ENCODE measurements around the gene CYP2S1.

- TF ChIP-seq EZH2 (IDR thresholded peaks at IDR 0.05; ENCODE audit: insufficient read depth, poor library complexity, severe bottlenecking), result no peak
- no peak for TF ChIP-seq EZH2phosphoT487 (IDR thresholded peaks at IDR 0.05; ENCODE audit: insufficient read depth, low read depth)
These were observed 48.8 kb downstream of the CYP2S1 start for GRCh38 chr19:41241859-41242258.

Data from GM23248 (cell line).